GM23248 (cell line): ENCODE data around the gene CUL1.

Experiments used
- EZH2 ChIP-seq: fragments of 200-600 bp; sonication (generic); IDR thresholded peaks from 2 replicates; pipeline ENCODE4 v1.6.1; 2018; ENCODE audit warnings: antibody characterized with exemption, mild to moderate bottlenecking; ENCODE audit not compliant: insufficient read depth, poor library complexity, severe bottlenecking
- EZH2phosphoT487 ChIP-seq: fragments of 200-600 bp; sonication (generic); IDR thresholded peaks from 2 replicates; pipeline ENCODE4 v1.6.1; 2018; ENCODE audit warnings: antibody characterized with exemption, moderate library complexity, mild to moderate bottlenecking, low read depth; ENCODE audit not compliant: insufficient read depth

DNA sequence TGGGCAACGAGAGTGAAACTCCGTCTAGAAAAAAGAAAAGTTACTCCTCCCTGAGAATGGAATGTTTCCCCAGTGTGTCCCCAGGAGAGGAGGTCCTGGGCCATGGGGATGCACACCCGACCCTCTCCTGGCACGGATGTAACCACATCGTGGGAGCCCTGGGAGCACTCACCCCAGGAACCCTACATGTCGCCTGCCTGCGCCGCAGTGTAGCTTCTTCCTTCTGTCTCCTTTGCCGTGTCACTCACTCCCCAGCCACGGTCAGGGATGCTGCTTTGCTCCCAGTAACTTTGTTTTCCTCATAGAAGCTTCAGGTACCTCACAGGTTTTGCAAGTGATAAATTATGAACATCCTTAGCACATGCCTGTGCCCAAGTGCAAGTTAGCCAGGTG lies 103.4 kb downstream of the CUL1 start:
- no peak for TF ChIP-seq EZH2
- no peak for TF ChIP-seq EZH2phosphoT487
